ENCODE measurements around the gene TOMM5.

The TOMM5 gene

DNA sequence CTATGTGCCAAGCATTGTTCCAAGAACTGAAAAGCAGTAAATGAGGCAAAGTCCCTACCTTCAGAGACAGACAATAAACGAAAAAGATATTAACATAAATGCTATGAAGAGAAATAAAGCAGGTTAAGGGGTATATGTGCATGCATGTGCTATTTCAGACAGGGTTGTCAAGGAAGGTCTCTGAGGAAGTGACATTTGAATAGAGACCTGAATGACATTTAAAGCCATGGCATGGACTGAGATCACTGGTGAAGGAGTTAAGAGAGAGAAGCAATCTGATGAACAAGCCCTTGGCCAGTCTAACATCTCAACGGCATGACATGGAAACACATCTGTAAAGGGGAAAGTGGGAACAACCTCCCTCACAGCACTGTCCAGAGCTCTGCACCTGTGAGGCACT, 30.7 kb downstream of the TOMM5 start:
- DNase-seq, result no peak

DNA sequence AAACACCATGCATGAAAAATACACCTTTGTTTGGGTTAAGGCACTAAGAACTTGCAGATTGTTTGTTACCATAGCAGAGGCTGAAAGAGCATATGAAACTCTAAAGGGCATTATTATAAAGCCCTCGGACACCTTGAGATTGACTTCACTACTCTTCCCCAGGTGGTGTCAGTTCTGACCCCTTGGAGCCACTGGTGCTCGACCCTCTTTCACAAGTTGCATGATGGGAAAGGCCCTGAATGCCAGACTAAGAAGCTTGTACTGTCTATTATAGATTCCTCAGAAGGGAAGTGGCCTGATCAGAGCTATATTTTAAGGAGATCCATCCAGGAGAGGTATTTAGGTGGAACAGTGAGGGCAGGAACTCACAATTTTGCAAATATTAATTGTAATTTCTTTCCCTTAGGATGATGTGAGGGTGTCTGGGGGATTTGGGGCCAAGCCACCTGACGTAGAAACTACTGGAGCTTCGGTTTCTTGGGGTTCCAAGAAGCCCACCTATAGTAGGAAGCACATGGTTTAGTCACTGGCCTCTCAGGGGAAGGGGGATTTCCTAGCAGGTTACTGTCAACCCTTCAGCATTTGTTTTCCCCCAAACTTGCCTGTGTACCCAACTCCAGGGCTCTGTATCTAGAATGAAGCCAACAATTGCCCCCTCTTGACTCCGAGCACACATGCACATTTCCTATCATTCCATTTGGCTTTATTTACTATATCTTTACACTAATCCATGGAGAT, 32.4 kb downstream of the TOMM5 start:
- DNase-seq, result no peak

DNA sequence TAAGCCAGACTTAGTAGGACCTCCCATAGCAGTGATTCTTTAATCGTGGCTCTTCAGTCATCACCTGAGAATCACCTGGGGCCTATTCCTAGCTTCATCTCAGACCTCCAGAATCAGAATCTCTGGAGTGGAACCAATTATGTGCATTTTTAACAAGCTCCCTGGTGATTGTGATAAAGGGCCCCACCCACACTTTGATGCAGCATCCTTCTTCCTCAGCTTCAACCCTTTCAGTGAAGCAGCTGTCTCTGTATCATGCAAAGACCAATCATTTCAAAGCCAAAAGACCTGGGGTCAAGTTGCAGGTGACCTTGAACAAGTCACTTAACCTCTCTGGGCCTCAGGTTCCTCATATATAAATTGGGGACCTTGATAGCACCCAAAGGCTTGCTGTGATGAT, 33.3 kb downstream of the TOMM5 start:
- DNase-seq, result no peak

DNA sequence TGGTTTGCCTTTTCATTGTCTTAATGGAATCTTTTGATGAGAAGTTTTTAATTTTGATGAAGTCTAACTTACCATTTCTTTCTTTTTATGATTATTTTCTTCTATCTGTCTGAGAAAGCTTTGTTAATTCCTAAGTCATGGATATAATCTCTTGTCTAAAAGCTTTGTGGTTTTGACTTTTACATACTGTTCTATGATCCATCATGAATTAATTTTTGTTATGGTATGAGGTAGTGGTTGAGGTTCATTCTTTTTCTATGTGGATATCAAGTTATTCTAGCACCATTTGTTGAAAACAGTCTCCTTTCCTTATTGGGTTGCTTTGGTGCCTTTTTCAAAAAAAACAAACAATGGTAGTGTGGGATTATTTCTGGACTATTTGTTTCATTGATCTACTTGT, 36.6 kb downstream of the TOMM5 start:
- no peak for DNase-seq

DNA sequence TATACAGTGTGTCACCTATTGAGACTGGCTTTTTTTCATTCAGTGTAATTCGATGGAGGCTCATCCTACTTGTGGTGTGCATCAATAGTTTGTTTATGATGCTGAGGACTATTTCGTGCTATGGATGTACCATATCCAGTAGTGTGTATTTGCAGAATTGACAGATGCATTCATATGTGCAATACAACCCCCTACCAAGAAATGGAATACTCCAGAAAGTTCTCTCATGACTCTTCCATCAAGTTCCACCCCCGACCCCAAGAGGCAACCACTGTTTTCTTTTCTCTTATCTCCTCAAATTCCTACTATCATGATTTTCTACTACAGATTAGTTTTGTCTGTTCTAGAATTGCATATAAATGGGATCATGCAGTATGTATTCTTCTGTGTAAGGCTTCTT, 38.1 kb downstream of the TOMM5 start:
- DNase-seq, result no peak

DNA sequence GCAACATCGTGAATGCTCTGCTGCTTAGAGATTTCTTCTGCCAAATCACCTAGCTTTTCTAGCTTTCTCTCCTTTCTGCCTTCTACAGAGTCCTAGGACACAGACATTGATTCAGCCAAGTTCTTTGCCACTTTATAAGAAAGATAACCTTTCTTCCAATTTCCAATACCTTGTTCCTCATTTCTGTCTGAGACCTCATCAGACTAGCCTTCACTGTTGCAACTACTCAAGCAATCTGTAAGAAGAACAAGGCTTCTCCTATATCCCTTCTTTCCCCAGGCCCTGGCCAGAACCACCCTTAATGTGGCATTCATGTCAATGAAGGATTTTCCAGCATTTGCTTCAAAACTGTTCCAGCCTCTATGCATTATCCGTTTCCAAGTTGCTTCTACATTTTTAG, 40.5 kb downstream of the TOMM5 start:
- DNase-seq, result no peak

DNA sequence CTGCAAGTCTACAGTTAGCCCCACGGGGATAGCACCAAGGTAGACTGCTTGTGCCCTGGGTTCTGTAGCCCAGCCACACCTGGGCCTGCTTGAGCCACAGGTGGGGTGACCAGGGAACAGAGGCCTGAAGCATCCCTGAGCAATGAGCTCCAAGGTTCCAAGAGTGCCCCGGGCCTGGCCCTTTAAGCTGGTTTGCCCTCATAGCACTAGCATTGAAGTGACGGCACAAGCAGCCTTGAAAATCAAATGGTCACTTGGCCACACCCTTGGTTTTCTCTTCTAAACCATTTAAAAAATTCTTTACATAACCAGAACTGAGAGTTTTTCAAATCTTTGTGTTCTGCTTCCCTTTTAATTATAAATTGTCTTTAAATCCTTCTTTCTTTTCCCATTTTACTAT, 40.9 kb downstream of the TOMM5 start:
- no peak for DNase-seq

DNA sequence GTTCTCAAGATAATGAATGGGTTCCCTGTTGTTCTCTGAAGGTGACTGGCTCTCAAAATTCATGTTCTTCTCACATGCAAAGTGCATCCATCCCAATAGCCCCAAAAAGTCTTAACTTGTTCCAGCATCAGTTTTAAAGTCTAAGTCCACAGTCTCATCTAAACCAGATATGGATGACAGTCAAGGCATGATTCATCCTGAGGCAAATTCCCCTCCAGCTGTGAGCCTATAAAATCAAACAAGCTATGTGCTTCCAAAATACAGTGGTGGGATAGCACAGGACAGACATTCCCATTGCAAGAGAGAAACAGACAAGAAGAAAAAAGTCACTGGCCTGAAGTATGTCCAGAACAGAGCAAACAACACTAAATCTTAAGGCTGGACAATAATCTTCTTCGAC, 41.6 kb downstream of the TOMM5 start:
- no peak for DNase-seq

DNA sequence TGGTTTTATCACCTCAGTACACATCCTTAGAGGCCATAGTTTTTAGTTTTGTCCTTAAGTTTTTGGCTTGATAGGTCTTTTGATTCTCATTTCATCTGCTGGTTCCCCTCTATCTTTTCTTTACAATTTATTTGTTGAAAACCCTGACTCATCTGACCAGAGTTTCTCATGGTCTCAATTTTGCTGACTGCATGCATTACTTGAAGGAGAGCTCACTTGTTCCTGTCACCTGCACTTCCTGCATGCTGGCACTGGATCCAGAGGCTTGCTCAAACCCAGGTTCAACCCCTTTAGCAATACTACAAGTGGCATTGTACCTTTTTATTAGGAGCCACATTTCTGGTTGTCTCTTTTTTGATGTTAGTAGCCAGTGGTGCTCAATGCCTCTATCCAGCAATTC, 42.9 kb downstream of the TOMM5 start:
- DNase-seq, result no peak

DNA sequence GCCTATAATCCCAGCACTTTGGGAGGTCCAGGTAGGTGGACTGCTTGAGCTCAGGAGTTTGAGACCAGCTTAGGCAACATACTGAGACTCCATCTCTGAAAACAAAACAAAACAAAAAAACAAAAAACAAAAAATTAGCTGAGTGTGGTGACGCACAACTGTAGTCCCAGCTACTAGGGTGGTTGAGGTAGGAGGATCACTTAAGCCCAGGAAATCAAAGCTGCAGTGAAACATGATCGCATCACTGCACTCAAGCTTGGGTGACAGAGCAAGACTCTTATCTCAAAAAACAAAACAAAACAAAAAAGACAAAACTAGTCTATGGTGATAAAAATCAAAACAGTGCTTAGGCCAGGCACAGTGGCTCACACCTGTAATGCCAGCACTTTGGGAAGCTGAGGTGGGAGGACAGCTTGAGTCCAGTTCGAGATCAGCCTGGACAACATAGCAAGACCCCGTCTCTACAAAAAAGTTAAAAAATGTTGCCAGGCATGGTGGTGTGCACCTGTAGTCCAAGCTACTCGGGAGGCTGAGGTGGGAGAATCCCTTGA, 45.0 kb downstream of the TOMM5 start:
- no peak for DNase-seq

DNA sequence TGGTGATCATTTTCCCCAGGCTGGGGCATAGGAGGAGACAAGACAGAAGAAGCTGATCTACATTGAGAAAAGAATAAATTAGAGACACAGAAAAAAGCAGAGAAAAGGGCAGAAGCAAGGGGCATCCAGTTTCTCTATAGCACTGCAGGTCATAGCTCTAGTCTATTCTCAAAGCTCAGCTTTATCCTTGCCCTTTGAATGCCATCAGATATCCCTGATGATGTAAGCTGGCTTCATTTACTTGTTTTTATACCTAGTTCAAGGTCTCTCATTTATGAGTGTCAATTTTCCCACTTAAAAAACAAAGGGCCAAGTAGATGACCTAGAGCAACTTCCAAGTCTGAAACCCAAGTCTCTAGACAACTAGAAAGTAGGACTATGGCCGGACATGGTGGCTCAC, 48.9 kb downstream of the TOMM5 start:
- no peak for DNase-seq

DNA sequence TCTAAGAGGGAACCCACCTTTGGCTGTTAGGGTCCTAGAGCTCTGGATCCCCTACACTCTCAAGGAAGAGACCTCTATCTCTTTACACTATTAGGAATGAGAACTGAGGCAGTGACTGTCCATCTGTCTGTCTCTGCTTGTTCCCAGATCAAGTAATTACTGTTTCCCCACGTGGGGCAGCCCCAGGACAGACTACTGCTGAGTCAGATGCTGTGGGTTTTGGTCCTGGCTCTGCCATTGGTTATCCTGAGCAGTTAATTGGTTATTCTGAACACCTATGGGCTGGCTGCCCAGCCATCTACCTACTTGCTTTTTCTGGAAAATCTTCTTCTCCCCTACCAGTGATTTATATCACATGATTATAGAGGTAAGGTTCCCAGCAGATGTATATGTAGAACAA, 49.5 kb downstream of the TOMM5 start:
- no peak for DNase-seq

DNA sequence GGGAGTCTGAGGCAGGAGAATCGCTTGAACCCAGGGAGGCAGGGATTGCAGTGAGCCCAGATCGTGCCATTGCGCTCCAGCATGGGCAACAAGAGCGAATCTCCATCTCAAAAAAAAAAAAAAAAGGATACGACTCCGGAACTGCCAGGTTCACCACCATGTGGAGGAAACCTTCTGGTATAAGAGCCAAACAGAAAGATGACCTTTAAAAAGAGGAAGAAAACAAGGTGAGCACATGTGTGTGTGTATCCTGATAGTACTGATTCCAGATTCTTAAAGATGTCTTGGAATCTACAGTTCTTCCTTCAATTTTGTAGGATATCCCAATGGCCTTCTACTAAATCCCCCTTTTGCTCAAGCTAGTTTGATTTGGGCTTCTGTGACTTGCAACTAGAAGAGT, 49.9 kb downstream of the TOMM5 start:
- no peak for DNase-seq

DNA sequence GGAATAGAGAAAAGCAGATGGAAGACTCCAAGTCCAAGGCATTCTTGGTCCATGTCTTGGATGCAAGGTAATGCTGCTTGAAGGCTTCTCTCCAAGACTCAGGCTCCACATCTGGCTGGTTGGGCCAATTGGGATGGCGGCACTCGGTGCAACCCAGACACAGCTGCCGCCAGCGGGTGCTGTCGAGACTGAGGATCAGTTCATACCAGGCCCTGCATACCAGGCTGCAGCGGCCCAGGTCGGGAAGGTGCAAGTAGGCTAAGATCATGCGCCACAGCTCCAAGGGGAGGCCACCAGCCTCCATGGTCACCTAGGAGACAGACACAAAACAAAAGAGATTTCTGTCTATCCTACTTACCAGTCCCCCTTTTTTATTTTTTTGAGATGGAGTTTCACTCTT, 50.9 kb downstream of the TOMM5 start:
- DNase-seq, result no peak

DNA sequence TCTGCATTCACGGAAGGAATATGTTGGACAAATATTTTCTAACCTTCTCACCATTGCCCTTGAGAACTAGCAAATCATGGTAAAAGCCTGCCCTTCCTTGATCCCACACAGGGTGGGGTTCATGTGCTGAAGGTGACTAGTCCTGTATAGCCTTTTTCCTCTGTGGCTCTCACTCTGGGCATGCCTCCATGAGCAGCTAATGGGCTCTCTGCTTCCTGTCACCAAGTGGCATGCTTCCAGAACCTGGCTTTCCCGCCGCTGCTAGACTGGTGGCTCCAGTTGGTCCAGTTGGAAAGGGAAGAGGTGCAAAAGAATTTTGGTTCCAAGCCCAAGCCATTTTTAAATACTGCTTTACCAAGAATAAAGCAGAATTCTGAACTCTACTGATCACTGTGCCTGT, 51.8 kb downstream of the TOMM5 start:
- no peak for DNase-seq

DNA sequence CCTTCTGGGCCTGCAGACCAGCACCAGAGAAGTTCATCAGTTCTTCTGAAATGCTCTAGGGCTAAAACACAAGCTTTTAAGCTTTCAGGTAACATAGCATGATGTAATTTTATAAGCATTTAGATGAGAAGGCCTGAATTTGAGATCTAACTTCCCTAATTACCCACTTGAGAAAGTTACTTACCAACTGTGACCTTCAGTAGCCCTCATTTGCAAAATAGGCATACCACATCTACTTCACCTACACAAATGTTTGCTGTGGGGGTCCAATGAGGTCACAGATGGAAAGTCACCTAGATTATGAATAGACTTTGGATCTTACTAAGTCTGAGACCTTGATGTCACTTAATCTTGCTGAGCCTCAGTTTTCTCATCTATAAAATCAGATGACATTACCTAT, 52.8 kb downstream of the TOMM5 start:
- DNase-seq, result no peak

All from stimulated activated CD8-positive, alpha-beta memory T cell treated with anti-CD3 and anti-CD28 coated beads, Interleukin-4, amount 100 ng/mL, for 48 hours (primary cell).